ENCODE results near the gene LHFPL6. TPM values are rescaled to one million over a fixed set of nuclear protein-coding genes. Genes with fewer than 3 reads are reported as not detected.

Gene LHFPL6
- total and polyA plus RNA-seq, 2 experiments from 2014 or later: 12.1 to 14.1 TPM

DNA sequence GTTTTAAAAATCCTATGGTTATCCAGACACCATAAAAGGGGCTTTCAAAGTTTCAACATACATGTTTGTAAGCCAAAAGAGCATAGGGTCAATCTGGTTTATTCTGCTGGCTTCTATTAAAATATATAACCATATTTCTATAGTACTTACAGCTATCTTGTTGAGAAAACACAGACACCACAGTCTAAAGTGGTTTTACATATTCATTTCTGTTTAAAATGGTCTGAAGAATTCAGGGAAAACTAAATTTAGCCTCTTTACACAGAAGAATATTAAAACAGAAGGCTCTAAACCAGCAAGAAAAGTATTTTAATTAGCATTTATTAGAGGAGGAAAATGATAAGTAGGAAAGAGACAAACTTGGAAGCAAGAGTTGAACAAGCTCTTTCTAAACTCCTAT lies 203.9 kb downstream of the LHFPL6 start:
- no peaks in the 10 kb centered on the region for H3K9me3 ChIP-seq (ENCODE audit: low read depth)
- DNase-seq (ENCODE audit: low spot score): no peak
- no peaks in the 10 kb centered on the region for H3K4me1 ChIP-seq (ENCODE audit: insufficient read depth)
- no peaks in the 10 kb centered on the region for H3K27me3 ChIP-seq
- no peaks in the 10 kb centered on the region for H3K36me3 ChIP-seq (replicated peaks; ENCODE audit: insufficient read depth, low read depth)
- H3K4me3 ChIP-seq: no peak overlapping the region
- TF ChIP-seq, protein P1, sequence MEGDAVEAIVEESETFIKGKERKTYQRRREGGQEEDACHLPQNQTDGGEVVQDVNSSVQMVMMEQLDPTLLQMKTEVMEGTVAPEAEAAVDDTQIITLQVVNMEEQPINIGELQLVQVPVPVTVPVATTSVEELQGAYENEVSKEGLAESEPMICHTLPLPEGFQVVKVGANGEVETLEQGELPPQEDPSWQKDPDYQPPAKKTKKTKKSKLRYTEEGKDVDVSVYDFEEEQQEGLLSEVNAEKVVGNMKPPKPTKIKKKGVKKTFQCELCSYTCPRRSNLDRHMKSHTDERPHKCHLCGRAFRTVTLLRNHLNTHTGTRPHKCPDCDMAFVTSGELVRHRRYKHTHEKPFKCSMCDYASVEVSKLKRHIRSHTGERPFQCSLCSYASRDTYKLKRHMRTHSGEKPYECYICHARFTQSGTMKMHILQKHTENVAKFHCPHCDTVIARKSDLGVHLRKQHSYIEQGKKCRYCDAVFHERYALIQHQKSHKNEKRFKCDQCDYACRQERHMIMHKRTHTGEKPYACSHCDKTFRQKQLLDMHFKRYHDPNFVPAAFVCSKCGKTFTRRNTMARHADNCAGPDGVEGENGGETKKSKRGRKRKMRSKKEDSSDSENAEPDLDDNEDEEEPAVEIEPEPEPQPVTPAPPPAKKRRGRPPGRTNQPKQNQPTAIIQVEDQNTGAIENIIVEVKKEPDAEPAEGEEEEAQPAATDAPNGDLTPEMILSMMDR (IDR thresholded peaks at IDR 0.05; ENCODE audit: poor library complexity): no peak
- no peak for TF ChIP-seq EZH2 (IDR thresholded peaks at IDR 0.05; ENCODE audit: borderline replicate concordance)
- TF ChIP-seq EZH2phosphoT487 (IDR thresholded peaks at IDR 0.05; ENCODE audit: low read depth, severe bottlenecking, unreplicated experiment): no peak
- H4K20me1 ChIP-seq (ENCODE audit: insufficient read depth, poor library complexity, severe bottlenecking): no peaks in the 10 kb centered on the region
- no peaks in the 10 kb centered on the region for H3K9me2 ChIP-seq (replicated peaks; ENCODE audit: insufficient read depth)
- no peaks in the 10 kb centered on the region for H3K79me2 ChIP-seq
- no peak overlapping the region for H2AFZ ChIP-seq
- no peak overlapping the region for H3K27ac ChIP-seq
- H3K4me2 ChIP-seq: no peak overlapping the region

DNA sequence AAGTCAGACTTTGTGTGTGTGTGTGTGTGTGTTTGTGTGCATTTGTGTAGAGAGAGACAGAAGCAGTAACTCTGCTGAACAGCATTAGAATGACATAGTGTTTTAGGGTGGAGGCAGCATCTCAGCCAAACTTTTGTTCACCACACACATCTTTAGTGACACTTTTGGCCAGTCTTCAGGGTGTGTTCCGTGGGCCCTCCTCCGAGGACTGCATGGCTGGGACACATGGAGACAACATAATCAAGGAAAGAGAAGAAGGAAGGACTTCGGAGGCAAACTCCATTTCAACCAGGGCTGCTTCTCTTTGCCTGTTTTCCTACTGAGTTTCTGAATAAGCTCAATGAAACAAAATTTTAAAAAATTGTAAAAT lies 205.1 kb downstream of the LHFPL6 start:
- Histone ChIP-seq H3K9me2 (replicated peaks; ENCODE audit: insufficient read depth) (no peaks in the 10 kb centered on the region), H3K79me2 (no peaks in the 10 kb centered on the region), H3K27me3 (no peaks in the 10 kb centered on the region), H3K4me1 (ENCODE audit: insufficient read depth) (no peaks in the 10 kb centered on the region), H2AFZ (no peak overlapping the region), H4K20me1 (ENCODE audit: insufficient read depth, poor library complexity, severe bottlenecking) (no peaks in the 10 kb centered on the region), H3K4me3 (no peak overlapping the region), H3K4me2 (no peak overlapping the region), H3K36me3 (replicated peaks; ENCODE audit: insufficient read depth, low read depth) (no peaks in the 10 kb centered on the region), H3K9me3 (ENCODE audit: low read depth) (no peaks in the 10 kb centered on the region), H3K27ac (no peak overlapping the region)
- DNase-seq (ENCODE audit: low spot score): no peak
- WGBS (ENCODE audit: low lambda C conversion rate, missing lambda C conversion rate): 97% methylated on average over 3 of the region's 3 CpGs
- TF ChIP-seq, protein P1 (IDR thresholded peaks at IDR 0.05; ENCODE audit: poor library complexity): no peak
- TF ChIP-seq EZH2 (IDR thresholded peaks at IDR 0.05; ENCODE audit: borderline replicate concordance): no peak
- TF ChIP-seq EZH2phosphoT487 (IDR thresholded peaks at IDR 0.05; ENCODE audit: low read depth, severe bottlenecking, unreplicated experiment): no peak

DNA sequence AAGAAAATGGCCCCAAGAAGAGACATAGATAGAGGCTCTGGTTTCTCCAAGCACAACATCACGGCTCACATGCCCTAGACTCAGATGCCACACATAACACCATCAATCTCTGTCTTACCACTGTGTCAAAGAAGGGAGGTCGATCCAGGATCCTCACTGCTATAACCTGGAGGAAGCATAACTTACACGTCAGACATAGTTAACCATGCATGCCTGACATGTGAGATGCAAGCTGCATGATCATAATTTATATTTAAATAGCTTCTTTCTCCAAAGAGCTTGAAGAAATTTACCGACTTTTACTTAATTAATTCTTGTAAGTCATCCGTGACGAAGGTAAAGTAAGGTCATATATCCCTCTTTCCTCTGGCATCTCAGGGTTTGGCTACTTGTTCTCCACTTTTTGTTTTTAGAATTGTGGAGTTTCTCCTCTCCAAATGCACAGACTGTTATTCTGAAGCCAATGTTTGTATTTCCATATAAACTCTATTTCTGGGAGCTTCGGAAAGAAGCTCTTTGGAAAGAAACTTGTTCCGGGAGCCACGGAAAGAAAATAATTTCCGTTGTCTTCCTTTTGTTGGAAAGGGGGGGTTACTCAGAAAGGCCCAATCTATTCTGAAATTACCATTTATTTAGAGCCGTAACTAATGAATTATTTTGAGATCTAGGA lies 205.6 kb downstream of the LHFPL6 start:
- no peaks in the 10 kb centered on the region for H3K9me2 ChIP-seq (replicated peaks; ENCODE audit: insufficient read depth)
- no peak overlapping the region for H3K4me2 ChIP-seq
- no peaks in the 10 kb centered on the region for H3K4me1 ChIP-seq (ENCODE audit: insufficient read depth)
- H3K79me2 ChIP-seq: no peaks in the 10 kb centered on the region
- H3K27ac ChIP-seq: no peak overlapping the region
- no peak for DNase-seq (ENCODE audit: low spot score)
- WGBS (ENCODE audit: low lambda C conversion rate, missing lambda C conversion rate): 87% methylated on average over 11 of the region's 11 CpGs
- no peaks in the 10 kb centered on the region for H3K9me3 ChIP-seq (ENCODE audit: low read depth)
- H2AFZ ChIP-seq: no peak overlapping the region
- no peaks in the 10 kb centered on the region for H4K20me1 ChIP-seq (ENCODE audit: insufficient read depth, poor library complexity, severe bottlenecking)
- no peak overlapping the region for H3K4me3 ChIP-seq
- no peaks in the 10 kb centered on the region for H3K27me3 ChIP-seq
- TF ChIP-seq EZH2phosphoT487 (IDR thresholded peaks at IDR 0.05; ENCODE audit: low read depth, severe bottlenecking, unreplicated experiment) (no peak), EZH2 (IDR thresholded peaks at IDR 0.05; ENCODE audit: borderline replicate concordance) (no peak)
- TF ChIP-seq, protein P1 (IDR thresholded peaks at IDR 0.05; ENCODE audit: poor library complexity): no peak
- H3K36me3 ChIP-seq (replicated peaks; ENCODE audit: insufficient read depth, low read depth): no peaks in the 10 kb centered on the region

Data from hepatocyte (in vitro differentiated cells).